ENCODE data around the gene BMPR2.

The BMPR2 gene

GRCh38 chr2:202387608-202388342 is 11.6 kb downstream of the BMPR2 start:
- TF ChIP-seq CEBPB (IDR thresholded peaks at IDR 0.05), result no peak
- no peak for TF ChIP-seq RAD21 (IDR thresholded peaks at IDR 0.05; ENCODE audit: low read depth)
- TF ChIP-seq, protein P1, sequence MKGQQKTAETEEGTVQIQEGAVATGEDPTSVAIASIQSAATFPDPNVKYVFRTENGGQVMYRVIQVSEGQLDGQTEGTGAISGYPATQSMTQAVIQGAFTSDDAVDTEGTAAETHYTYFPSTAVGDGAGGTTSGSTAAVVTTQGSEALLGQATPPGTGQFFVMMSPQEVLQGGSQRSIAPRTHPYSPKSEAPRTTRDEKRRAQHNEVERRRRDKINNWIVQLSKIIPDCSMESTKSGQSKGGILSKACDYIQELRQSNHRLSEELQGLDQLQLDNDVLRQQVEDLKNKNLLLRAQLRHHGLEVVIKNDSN (IDR thresholded peaks at IDR 0.05), result no peak
- no peak for TF ChIP-seq TAF1 (IDR thresholded peaks at IDR 0.05; ENCODE audit: low read depth)
- TF ChIP-seq, protein P2, sequence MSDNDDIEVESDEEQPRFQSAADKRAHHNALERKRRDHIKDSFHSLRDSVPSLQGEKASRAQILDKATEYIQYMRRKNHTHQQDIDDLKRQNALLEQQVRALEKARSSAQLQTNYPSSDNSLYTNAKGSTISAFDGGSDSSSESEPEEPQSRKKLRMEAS (IDR thresholded peaks at IDR 0.05), result no peak
- TF ChIP-seq TEAD4 (IDR thresholded peaks at IDR 0.05), result no peak
- TF ChIP-seq EP300 (IDR thresholded peaks at IDR 0.05; ENCODE audit: borderline replicate concordance), result no peak
- TF ChIP-seq CREB1 (IDR thresholded peaks at IDR 0.05; ENCODE audit: low read depth), result no peak
- TF ChIP-seq ZBTB7A (IDR thresholded peaks at IDR 0.05; ENCODE audit: low read depth), result no peak
- no peak for TF ChIP-seq TCF12 (IDR thresholded peaks at IDR 0.05; ENCODE audit: low read depth)
- TF ChIP-seq NFIC (IDR thresholded peaks at IDR 0.05), result no peak
- TF ChIP-seq, protein P3, sequence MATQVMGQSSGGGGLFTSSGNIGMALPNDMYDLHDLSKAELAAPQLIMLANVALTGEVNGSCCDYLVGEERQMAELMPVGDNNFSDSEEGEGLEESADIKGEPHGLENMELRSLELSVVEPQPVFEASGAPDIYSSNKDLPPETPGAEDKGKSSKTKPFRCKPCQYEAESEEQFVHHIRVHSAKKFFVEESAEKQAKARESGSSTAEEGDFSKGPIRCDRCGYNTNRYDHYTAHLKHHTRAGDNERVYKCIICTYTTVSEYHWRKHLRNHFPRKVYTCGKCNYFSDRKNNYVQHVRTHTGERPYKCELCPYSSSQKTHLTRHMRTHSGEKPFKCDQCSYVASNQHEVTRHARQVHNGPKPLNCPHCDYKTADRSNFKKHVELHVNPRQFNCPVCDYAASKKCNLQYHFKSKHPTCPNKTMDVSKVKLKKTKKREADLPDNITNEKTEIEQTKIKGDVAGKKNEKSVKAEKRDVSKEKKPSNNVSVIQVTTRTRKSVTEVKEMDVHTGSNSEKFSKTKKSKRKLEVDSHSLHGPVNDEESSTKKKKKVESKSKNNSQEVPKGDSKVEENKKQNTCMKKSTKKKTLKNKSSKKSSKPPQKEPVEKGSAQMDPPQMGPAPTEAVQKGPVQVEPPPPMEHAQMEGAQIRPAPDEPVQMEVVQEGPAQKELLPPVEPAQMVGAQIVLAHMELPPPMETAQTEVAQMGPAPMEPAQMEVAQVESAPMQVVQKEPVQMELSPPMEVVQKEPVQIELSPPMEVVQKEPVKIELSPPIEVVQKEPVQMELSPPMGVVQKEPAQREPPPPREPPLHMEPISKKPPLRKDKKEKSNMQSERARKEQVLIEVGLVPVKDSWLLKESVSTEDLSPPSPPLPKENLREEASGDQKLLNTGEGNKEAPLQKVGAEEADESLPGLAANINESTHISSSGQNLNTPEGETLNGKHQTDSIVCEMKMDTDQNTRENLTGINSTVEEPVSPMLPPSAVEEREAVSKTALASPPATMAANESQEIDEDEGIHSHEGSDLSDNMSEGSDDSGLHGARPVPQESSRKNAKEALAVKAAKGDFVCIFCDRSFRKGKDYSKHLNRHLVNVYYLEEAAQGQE (IDR thresholded peaks at IDR 0.05; ENCODE audit: low read depth), result no peak
- TF ChIP-seq EGR1 (IDR thresholded peaks at IDR 0.05), result no peak
- TF ChIP-seq YY1 (IDR thresholded peaks at IDR 0.05; ENCODE audit: low read depth), result no peak
- TF ChIP-seq FOXM1 (IDR thresholded peaks at IDR 0.05; ENCODE audit: borderline replicate concordance, low read depth), result no peak

GRCh38 chr2:202400941-202401340 is 24.8 kb downstream of the BMPR2 start:
- TF ChIP-seq EGR1 (IDR thresholded peaks at IDR 0.05) (no peak), NFIC (IDR thresholded peaks at IDR 0.05) (no peak), FOXM1 (IDR thresholded peaks at IDR 0.05; ENCODE audit: borderline replicate concordance, low read depth) (no peak), CEBPB (IDR thresholded peaks at IDR 0.05) (no peak), TAF1 (IDR thresholded peaks at IDR 0.05; ENCODE audit: low read depth) (no peak), TCF12 (IDR thresholded peaks at IDR 0.05; ENCODE audit: low read depth) (no peak), YY1 (IDR thresholded peaks at IDR 0.05; ENCODE audit: low read depth) (no peak), RAD21 (IDR thresholded peaks at IDR 0.05; ENCODE audit: low read depth) (no peak)
- TF ChIP-seq, protein P3 (IDR thresholded peaks at IDR 0.05; ENCODE audit: low read depth), result no peak
- TF ChIP-seq, protein P1 (IDR thresholded peaks at IDR 0.05), result no peak
- TF ChIP-seq, protein P2 (IDR thresholded peaks at IDR 0.05), result no peak

DNA sequence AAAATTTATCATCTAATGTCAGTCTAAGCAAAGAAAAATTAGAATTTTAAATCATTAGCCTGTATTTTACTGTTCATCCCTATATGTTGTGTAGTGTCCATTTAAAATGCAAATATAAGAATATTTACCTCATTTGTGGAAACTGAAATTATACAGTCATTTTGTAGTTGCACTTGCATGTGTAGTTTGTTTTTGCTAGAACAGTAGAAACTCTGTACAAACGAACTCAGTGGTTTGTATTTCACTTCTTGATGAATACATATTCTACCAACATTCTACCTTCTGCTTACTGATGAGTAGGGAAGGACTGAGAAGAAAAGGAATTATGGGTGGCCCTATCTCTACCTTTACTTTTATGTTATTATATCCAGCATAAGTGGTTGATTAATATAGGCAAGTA is 29.7 kb downstream of the BMPR2 start:
- TF ChIP-seq TEAD4 (IDR thresholded peaks at IDR 0.05), result no peak
- TF ChIP-seq FOXM1 (IDR thresholded peaks at IDR 0.05; ENCODE audit: borderline replicate concordance, low read depth), result no peak
- TF ChIP-seq, protein P1 (IDR thresholded peaks at IDR 0.05), result no peak

DNA sequence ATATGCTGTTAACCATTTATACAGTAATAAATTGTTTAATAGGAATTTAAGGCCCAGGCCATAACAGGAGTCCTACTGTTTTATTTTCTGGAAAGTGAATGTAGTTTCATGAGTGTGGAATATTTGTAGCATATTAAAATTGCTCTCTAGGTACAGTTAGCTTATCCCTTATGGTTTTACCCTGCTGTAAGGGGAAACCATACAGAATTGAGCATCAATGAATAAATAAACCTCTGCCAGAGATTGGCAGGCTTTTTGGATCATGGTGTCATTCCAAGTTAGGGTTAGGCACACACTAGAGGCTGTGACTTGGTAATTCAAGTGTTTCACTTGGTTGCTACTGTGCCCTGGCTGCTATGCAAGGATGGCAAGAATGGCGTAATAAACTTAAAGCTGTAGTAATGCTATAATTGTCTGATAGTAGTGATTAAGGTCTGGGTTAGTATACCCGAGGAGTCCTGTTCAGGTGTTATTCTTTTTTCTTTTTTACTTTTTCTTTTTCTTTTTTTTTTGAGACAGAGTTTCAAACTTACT is 30.4 kb downstream of the BMPR2 start:
- TF ChIP-seq, protein P1 (IDR thresholded peaks at IDR 0.05), result no peak
- TF ChIP-seq FOXM1 (IDR thresholded peaks at IDR 0.05; ENCODE audit: borderline replicate concordance, low read depth) (no peak), CREB1 (IDR thresholded peaks at IDR 0.05; ENCODE audit: low read depth) (no peak), TCF12 (IDR thresholded peaks at IDR 0.05; ENCODE audit: low read depth) (no peak), NFIC (IDR thresholded peaks at IDR 0.05) (no peak), RAD21 (IDR thresholded peaks at IDR 0.05; ENCODE audit: low read depth) (no peak), TAF1 (IDR thresholded peaks at IDR 0.05; ENCODE audit: low read depth) (no peak), TEAD4 (IDR thresholded peaks at IDR 0.05) (no peak), EP300 (IDR thresholded peaks at IDR 0.05; ENCODE audit: borderline replicate concordance) (no peak), EGR1 (IDR thresholded peaks at IDR 0.05) (no peak), YY1 (IDR thresholded peaks at IDR 0.05; ENCODE audit: low read depth) (no peak), ZBTB7A (IDR thresholded peaks at IDR 0.05; ENCODE audit: low read depth) (no peak), CEBPB (IDR thresholded peaks at IDR 0.05) (no peak)
- TF ChIP-seq, protein P3 (IDR thresholded peaks at IDR 0.05; ENCODE audit: low read depth), result no peak
- TF ChIP-seq, protein P2 (IDR thresholded peaks at IDR 0.05), result no peak

Data from Ishikawa (cell line).